Trophoblast cell (in vitro differentiated cells and primary cell): ENCODE data around the gene CCL21.

ENCODE experiments used
- DNase-seq, 2 donors: peaks; one replicate each; pipeline ENCODE4 v3.0.0-alpha.2; 2016
- H2AFZ ChIP-seq: 2 replicates; pipeline ENCODE4 v1.6.1; 2013; ENCODE audit warnings: low read length, moderate library complexity, mild to moderate bottlenecking; ENCODE audit not compliant: insufficient read depth, poor library complexity
- H2AK5ac ChIP-seq: 2 replicates; pipeline ENCODE4 v1.6.1; 2013; ENCODE audit warnings: mild to moderate bottlenecking, low read length
- H2BK120ac ChIP-seq: 2 replicates; pipeline ENCODE4 v1.6.1; 2013; ENCODE audit warnings: low read length, mild to moderate bottlenecking, moderate library complexity; ENCODE audit not compliant: insufficient read depth, poor library complexity
- H2BK12ac ChIP-seq: 2 replicates; pipeline ENCODE4 v1.6.1; 2013; ENCODE audit warnings: mild to moderate bottlenecking, low read length, moderate library complexity
- H2BK5ac ChIP-seq: 2 replicates; pipeline ENCODE4 v1.6.1; 2013; ENCODE audit warnings: low read length, low read depth, moderate library complexity, mild to moderate bottlenecking; ENCODE audit not compliant: poor library complexity
- H3K14ac ChIP-seq: 2 replicates; pipeline ENCODE4 v1.6.1; 2013; ENCODE audit warnings: mild to moderate bottlenecking, low read length
- H3K18ac ChIP-seq: 2 replicates; pipeline ENCODE4 v1.6.1; 2013; ENCODE audit warnings: mild to moderate bottlenecking, low read length
- H3K23ac ChIP-seq: 2 replicates; pipeline ENCODE4 v1.6.1; 2013; ENCODE audit warnings: low read length
- H3K27ac ChIP-seq: 2 replicates; pipeline ENCODE4 v1.5.1; 2013; ENCODE audit warnings: low read depth, mild to moderate bottlenecking, inconsistent platforms, low read length, moderate library complexity
- H3K27me3 ChIP-seq: 2 replicates; pipeline ENCODE4 v1.6.1; 2013; ENCODE audit warnings: inconsistent platforms, mild to moderate bottlenecking, low read length, moderate library complexity; ENCODE audit not compliant: insufficient read depth
- H3K36me3 ChIP-seq, 2 experiments: 1 replicate in 1 of 2; 2 replicates in 1 of 2; pipeline ENCODE4 v1.6.1; 2013; ENCODE audit warnings: low read length in 2 of 2, mild to moderate bottlenecking in 2 of 2, moderate library complexity in 1 of 2; ENCODE audit not compliant: insufficient read depth in 2 of 2, control insufficient read depth in 1 of 2
- H3K4ac ChIP-seq: 2 replicates; pipeline ENCODE4 v1.6.1; 2013; ENCODE audit warnings: low read depth, mild to moderate bottlenecking, low read length, moderate library complexity
- H3K4me1 ChIP-seq, 2 experiments: 1 replicate in 1 of 2; 2 replicates in 1 of 2; pipeline ENCODE4 v1.6.1; 2013; ENCODE audit warnings: low read length in 2 of 2, mild to moderate bottlenecking in 2 of 2, moderate library complexity in 1 of 2; ENCODE audit not compliant: insufficient read depth in 2 of 2, control insufficient read depth in 1 of 2
- H3K4me2 ChIP-seq: 2 replicates; pipeline ENCODE4 v1.6.1; 2013; ENCODE audit warnings: inconsistent platforms, mild to moderate bottlenecking, low read length, moderate library complexity
- H3K4me3 ChIP-seq: 2 replicates; pipeline ENCODE4 v1.5.1; 2013; ENCODE audit warnings: mild to moderate bottlenecking, low read depth, low read length, inconsistent platforms
- H3K79me1 ChIP-seq: one replicate; pipeline ENCODE4 v1.6.1; 2013; ENCODE audit warnings: low read length
- H3K79me2 ChIP-seq: 2 replicates; pipeline ENCODE4 v1.6.1; 2013; ENCODE audit warnings: low read length, mild to moderate bottlenecking; ENCODE audit not compliant: control insufficient read depth, insufficient read depth, poor library complexity
- H3K9ac ChIP-seq: 2 replicates; pipeline ENCODE4 v1.6.1; 2013; ENCODE audit warnings: mild to moderate bottlenecking, low read length
- H3K9me3 ChIP-seq: 2 replicates; pipeline ENCODE4 v1.6.1; 2013; ENCODE audit warnings: low read depth, mild to moderate bottlenecking, control low read depth, inconsistent platforms, low read length; ENCODE audit not compliant: insufficient read depth
- H4K12ac ChIP-seq: 2 replicates; pipeline ENCODE4 v1.6.1; 2013; ENCODE audit warnings: low read depth, mild to moderate bottlenecking, low read length, moderate library complexity
- H4K8ac ChIP-seq: 2 replicates; pipeline ENCODE4 v1.6.1; 2013; ENCODE audit warnings: low read depth, mild to moderate bottlenecking, low read length, moderate library complexity
- H4K91ac ChIP-seq: one replicate; pipeline ENCODE4 v1.6.1; 2013; ENCODE audit warnings: low read depth, mild to moderate bottlenecking, low read length, moderate library complexity
- WGBS: extraction: QIAGEN DNeasy Blood & Tissue Kit; methylation state at CpG from one replicate; pipeline ENCODE4 v1.1.7; 2013; ENCODE audit warnings: missing lambda C conversion rate; ENCODE audit not compliant: insufficient read length, insufficient coverage; ENCODE audit errors: extremely low coverage; 5-methylcytosine and 5-hydroxymethylcytosine counted together

CCL21 gene

GRCh38 chr9:34737677-34738260 lies 27.8 kb upstream of the CCL21 start:
- H3K4ac ChIP-seq = no peak overlapping the region
- no peak overlapping the region for H4K12ac ChIP-seq
- H3K14ac ChIP-seq = no peak overlapping the region
- H2BK12ac ChIP-seq = no peak overlapping the region
- no peaks in the 10 kb centered on the region for H3K4me1 ChIP-seq
- no peak overlapping the region for H2BK5ac ChIP-seq
- H3K36me3 ChIP-seq = no peaks in the 10 kb centered on the region
- H2BK120ac ChIP-seq = no peak overlapping the region
- H3K4me3 ChIP-seq = no peak overlapping the region
- no peaks in the 10 kb centered on the region for H3K9me3 ChIP-seq
- no peak overlapping the region for H4K91ac ChIP-seq
- H3K18ac ChIP-seq = no peak overlapping the region
- H3K27ac ChIP-seq = no peak overlapping the region
- H4K8ac ChIP-seq = no peak overlapping the region
- no peak overlapping the region for H3K9ac ChIP-seq
- WGBS = no CpG with 5 or more reads among the region's 6 CpGs
- H3K27me3 ChIP-seq = no peaks in the 10 kb centered on the region
- no peak overlapping the region for H2AK5ac ChIP-seq
- H3K23ac ChIP-seq = no peak overlapping the region
- no peak overlapping the region for H3K4me2 ChIP-seq
- no peak overlapping the region for H2AFZ ChIP-seq
- no peak for DNase-seq
- no peaks in the 10 kb centered on the region for H3K79me1 ChIP-seq
- H3K79me2 ChIP-seq = no peaks in the 10 kb centered on the region

- H2AK5ac ChIP-seq = no peak overlapping the region
- no peak overlapping the region for H3K27ac ChIP-seq
- H3K4ac ChIP-seq = no peak overlapping the region
- no peak overlapping the region for H3K4me3 ChIP-seq
- H3K18ac ChIP-seq = no peak overlapping the region
- no peak overlapping the region for H4K8ac ChIP-seq
- H3K79me1 ChIP-seq = no peaks in the 10 kb centered on the region
- no peaks in the 10 kb centered on the region for H3K27me3 ChIP-seq
- H2BK5ac ChIP-seq = no peak overlapping the region
- H3K36me3 ChIP-seq = no peaks in the 10 kb centered on the region
- no peak overlapping the region for H3K4me2 ChIP-seq
- no peak overlapping the region for H3K14ac ChIP-seq
- no peaks in the 10 kb centered on the region for H3K79me2 ChIP-seq
- no peak overlapping the region for H2BK12ac ChIP-seq
- H3K23ac ChIP-seq = no peak overlapping the region
- no peaks in the 10 kb centered on the region for H3K9me3 ChIP-seq
- H3K9ac ChIP-seq = no peak overlapping the region
- no peak overlapping the region for H2BK120ac ChIP-seq
- no peak for DNase-seq
- no peaks in the 10 kb centered on the region for H3K4me1 ChIP-seq
- H4K91ac ChIP-seq = no peak overlapping the region
- no peak overlapping the region for H2AFZ ChIP-seq
- no peak overlapping the region for H4K12ac ChIP-seq
These were observed 24.8 kb upstream of the CCL21 start for GRCh38 chr9:34734720-34735119.

- Histone ChIP-seq H4K8ac (no peak overlapping the region), H2AK5ac (no peak overlapping the region), H3K9me3 (no peaks in the 10 kb centered on the region), H4K91ac (no peak overlapping the region), H3K79me2 (no peaks in the 10 kb centered on the region), H3K4me1 (no peaks in the 10 kb centered on the region), H3K23ac (no peak overlapping the region), H3K27ac (no peak overlapping the region), H3K27me3 (no peaks in the 10 kb centered on the region), H2BK120ac (no peak overlapping the region), H3K18ac (no peak overlapping the region), H3K79me1 (no peaks in the 10 kb centered on the region), H3K4me2 (no peak overlapping the region), H3K14ac (no peak overlapping the region), H3K36me3 (no peaks in the 10 kb centered on the region), H2BK12ac (no peak overlapping the region), H2BK5ac (no peak overlapping the region), H3K4me3 (no peak overlapping the region), H3K4ac (no peak overlapping the region), H2AFZ (no peak overlapping the region), H4K12ac (no peak overlapping the region), H3K9ac (no peak overlapping the region)
- no CpG with 5 or more reads among the region's 2 CpGs for WGBS
- DNase-seq = no peak
These were observed 22.9 kb upstream of the CCL21 start for GRCh38 chr9:34732886-34733285.

GRCh38 chr9:34732478-34732877 lies 22.5 kb upstream of the CCL21 start:
- Histone ChIP-seq H3K79me1 (no peaks in the 10 kb centered on the region), H3K9ac (no peak overlapping the region), H3K79me2 (no peaks in the 10 kb centered on the region), H4K12ac (no peak overlapping the region), H3K9me3 (no peaks in the 10 kb centered on the region), H3K18ac (no peak overlapping the region), H2BK5ac (no peak overlapping the region), H3K4ac (no peak overlapping the region), H3K23ac (no peak overlapping the region), H2BK12ac (no peak overlapping the region), H2AK5ac (no peak overlapping the region), H2BK120ac (no peak overlapping the region), H3K4me3 (no peak overlapping the region), H4K91ac (no peak overlapping the region), H4K8ac (no peak overlapping the region), H3K27me3 (no peaks in the 10 kb centered on the region), H3K14ac (no peak overlapping the region), H3K4me2 (no peak overlapping the region), H2AFZ (no peak overlapping the region), H3K27ac (no peak overlapping the region), H3K4me1 (no peaks in the 10 kb centered on the region), H3K36me3 (no peaks in the 10 kb centered on the region)
- WGBS = no CpG with 5 or more reads among the region's 1 CpG
- no peak for DNase-seq
